Thoracic aorta (tissue), 2 donors: Measurements from ENCODE around the gene CCSAP. TPM values are rescaled to one million over a fixed set of nuclear protein-coding genes. Genes with fewer than 3 reads are reported as not detected.

ENCODE experiments used
- ATAC-seq: fragments of 150-250 bp; one replicate; pipeline ENCODE4 v1.8.0; 2017; ENCODE audit warnings: low read depth; ENCODE audit not compliant: insufficient number of reproducible peaks, low FRiP score
- DNase-seq: peaks from one replicate; pipeline ENCODE4 v3.0.0-alpha.2; 2020; ENCODE audit warnings: low spot score
- H3K27ac ChIP-seq, 2 donors: fragments of 200-600 bp; sonication (generic); 1 replicate in 1 of 2; 2 replicates in 1 of 2; pipeline ENCODE4 v1.5.1; 2016; ENCODE audit warnings: mild to moderate bottlenecking in 2 of 2, moderate library complexity in 2 of 2
- H3K27me3 ChIP-seq: fragments of 200-600 bp; sonication (generic); replicated peaks from 2 replicates; pipeline ENCODE4 v1.6.0; 2016; ENCODE audit warnings: mild to moderate bottlenecking; ENCODE audit not compliant: insufficient read depth
- H3K36me3 ChIP-seq: fragments of 200-600 bp; sonication (generic); one replicate; pipeline ENCODE4 v1.5.1; 2016
- H3K4me1 ChIP-seq, 2 donors: fragments of 200-600 bp; sonication (generic); 1 replicate in 1 of 2; 2 replicates in 1 of 2; pipeline versions ENCODE4 v1.5.1 to v1.6.0; 2016; ENCODE audit warnings: low read depth in 2 of 2, mild to moderate bottlenecking in 1 of 2; ENCODE audit not compliant: control insufficient read depth in 1 of 2
- H3K4me3 ChIP-seq: fragments of 200-600 bp; sonication (generic); 2 replicates; pipeline ENCODE4 v1.5.1; 2016; ENCODE audit warnings: mild to moderate bottlenecking
- H3K9me3 ChIP-seq: fragments of 200-600 bp; sonication (generic); 2 replicates; pipeline ENCODE4 v1.5.1; 2016
- total RNA-seq, 2 donors: library from RNA; depleted of rRNA; stranded (reverse); fragments of >200 nt; gene quantifications; one replicate each; pipeline versions ENCODE4 v1.1.0 to v1.2.3, GENCODE V29; 2016
- TF ChIP-seq, protein P1 (sequence below): fragments of 200-600 bp; sonication (generic); IDR thresholded peaks from one replicate; pipeline ENCODE4 v1.5.1; 2019; ENCODE audit warnings: antibody characterized with exemption

The CCSAP gene
- total RNA-seq, 2 donors from 2014 or later = 3.8 to 5.6 TPM

- no peak overlapping the region for H3K4me3 ChIP-seq
- H3K9me3 ChIP-seq = no peaks in the 10 kb centered on the region
- no peaks in the 10 kb centered on the region for H3K36me3 ChIP-seq
- no peak overlapping the region for H3K27ac ChIP-seq
- DNase-seq (no peak), ATAC-seq (no peak)
- no peaks in the 10 kb centered on the region for H3K27me3 ChIP-seq
- TF ChIP-seq, protein P1, sequence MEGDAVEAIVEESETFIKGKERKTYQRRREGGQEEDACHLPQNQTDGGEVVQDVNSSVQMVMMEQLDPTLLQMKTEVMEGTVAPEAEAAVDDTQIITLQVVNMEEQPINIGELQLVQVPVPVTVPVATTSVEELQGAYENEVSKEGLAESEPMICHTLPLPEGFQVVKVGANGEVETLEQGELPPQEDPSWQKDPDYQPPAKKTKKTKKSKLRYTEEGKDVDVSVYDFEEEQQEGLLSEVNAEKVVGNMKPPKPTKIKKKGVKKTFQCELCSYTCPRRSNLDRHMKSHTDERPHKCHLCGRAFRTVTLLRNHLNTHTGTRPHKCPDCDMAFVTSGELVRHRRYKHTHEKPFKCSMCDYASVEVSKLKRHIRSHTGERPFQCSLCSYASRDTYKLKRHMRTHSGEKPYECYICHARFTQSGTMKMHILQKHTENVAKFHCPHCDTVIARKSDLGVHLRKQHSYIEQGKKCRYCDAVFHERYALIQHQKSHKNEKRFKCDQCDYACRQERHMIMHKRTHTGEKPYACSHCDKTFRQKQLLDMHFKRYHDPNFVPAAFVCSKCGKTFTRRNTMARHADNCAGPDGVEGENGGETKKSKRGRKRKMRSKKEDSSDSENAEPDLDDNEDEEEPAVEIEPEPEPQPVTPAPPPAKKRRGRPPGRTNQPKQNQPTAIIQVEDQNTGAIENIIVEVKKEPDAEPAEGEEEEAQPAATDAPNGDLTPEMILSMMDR = no peak
- H3K4me1 ChIP-seq = no peaks in the 10 kb centered on the region
Observed at GRCh38 chr1:229373395-229373794, 30.5 kb upstream of the CCSAP start.

DNA sequence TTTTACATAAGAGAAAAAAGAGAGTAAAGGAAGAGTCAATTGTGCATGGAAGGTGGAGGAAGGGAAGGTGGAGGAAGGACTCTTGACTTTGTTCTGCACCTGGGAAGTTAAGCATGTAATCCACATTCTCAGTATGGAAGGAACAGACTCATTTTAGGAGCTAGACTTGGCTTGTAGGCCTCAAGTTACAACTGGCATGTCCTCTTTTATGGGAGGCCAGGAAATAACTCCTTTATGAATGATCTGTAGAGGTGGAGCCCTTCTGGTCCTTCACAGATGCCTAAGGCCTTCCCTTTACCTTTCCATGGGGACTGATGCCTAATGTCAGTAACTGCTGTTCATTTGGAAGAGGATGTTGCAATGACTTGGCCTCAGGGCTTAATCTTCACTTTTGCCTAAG is 29.4 kb upstream of the CCSAP start:
- ATAC-seq = no peak
- no peaks in the 10 kb centered on the region for H3K4me1 ChIP-seq
- no peak for DNase-seq
- H3K27me3 ChIP-seq = no peaks in the 10 kb centered on the region
- no peak overlapping the region for H3K27ac ChIP-seq
- no peak overlapping the region for H3K4me3 ChIP-seq
- TF ChIP-seq, protein P1 = no peak
- H3K9me3 ChIP-seq = no peaks in the 10 kb centered on the region
- no peaks in the 10 kb centered on the region for H3K36me3 ChIP-seq

DNA sequence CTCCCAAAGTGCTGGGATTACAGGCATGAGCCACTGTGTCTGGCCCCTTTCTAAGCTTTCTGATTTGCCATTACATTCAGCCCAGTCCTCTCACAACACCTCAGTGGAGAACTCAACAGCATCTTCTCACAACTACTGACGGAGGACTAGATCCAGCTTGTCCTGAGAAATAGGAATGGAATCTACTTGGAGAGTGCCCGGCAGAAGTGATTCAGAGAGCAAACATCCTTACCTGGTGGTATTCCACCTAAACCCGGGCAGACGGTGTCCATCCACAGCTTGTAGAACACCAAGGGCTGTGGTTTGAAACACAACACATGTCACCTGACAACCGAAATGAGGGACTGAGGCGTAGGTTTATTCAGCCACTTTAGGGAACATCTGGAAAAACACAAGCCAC is 28.8 kb upstream of the CCSAP start:
- ATAC-seq = no peak
- H3K4me1 ChIP-seq = no peaks in the 10 kb centered on the region
- no peaks in the 10 kb centered on the region for H3K9me3 ChIP-seq

DNA sequence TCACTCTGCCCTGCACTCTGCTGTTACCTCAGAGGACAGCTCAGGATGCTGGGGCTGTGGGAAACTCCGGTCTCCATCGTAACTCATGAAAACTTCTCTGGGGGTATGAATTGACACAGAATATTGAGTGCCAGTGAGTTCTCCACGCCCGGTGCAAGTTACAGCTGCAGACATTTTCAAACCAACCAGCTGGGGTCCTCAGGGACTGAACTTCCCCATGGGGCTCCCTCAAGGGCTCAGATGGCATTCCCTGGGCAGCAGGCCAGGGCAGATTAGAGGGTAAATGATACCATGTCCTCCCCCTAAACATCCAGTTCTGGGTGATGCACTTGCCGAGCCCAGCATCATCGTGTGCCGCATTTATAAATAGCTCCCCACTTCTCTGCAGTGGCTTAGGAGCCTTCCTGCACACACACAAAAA is 27.8 kb upstream of the CCSAP start:
- ATAC-seq (no peak), DNase-seq (no peak)
- TF ChIP-seq, protein P1 = no peak
- H3K4me1 ChIP-seq = no peaks in the 10 kb centered on the region
- no peaks in the 10 kb centered on the region for H3K36me3 ChIP-seq
- H3K27ac ChIP-seq = no peak overlapping the region
- H3K9me3 ChIP-seq = no peaks in the 10 kb centered on the region
- peak overlapping the region; percentile 7 for H3K4me3 ChIP-seq
- no peaks in the 10 kb centered on the region for H3K27me3 ChIP-seq

More for the DNA sequence above, 28.8 kb upstream of the CCSAP start:
- Histone ChIP-seq H3K36me3 (no peaks in the 10 kb centered on the region), H3K27me3 (no peaks in the 10 kb centered on the region), H3K4me3 (no peak overlapping the region), H3K27ac (no peak overlapping the region)
- no peak for DNase-seq
- TF ChIP-seq, protein P1 = no peak

DNA sequence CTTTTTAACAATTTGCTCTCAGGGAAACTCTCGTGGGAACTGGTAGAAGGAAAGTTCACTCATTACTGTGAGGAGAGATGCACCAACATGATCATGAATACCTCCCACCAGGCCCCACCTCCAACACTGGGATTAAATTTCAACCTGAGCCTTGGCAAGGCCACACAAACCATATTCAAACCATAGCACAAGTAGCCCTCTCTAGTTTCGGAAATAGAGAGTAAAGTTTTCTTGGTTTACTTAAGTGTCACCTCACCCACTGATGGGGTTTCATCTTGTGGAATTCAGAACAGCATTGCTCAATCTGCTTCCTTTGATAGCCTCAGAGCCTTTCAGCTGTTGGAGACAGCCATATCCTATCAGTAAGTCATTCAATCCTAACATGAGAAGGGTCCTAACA is 25.5 kb upstream of the CCSAP start:
- no peak overlapping the region for H3K27ac ChIP-seq
- no peaks in the 10 kb centered on the region for H3K36me3 ChIP-seq
- no peak overlapping the region for H3K4me3 ChIP-seq
- no peak for DNase-seq
- TF ChIP-seq, protein P1 = no peak
- H3K9me3 ChIP-seq = no peaks in the 10 kb centered on the region
- ATAC-seq = no peak
- no peaks in the 10 kb centered on the region for H3K4me1 ChIP-seq
- H3K27me3 ChIP-seq = no peaks in the 10 kb centered on the region
